Keratinocyte (primary cell): ENCODE measurements around the gene RGMA. TPM values are rescaled to one million over a fixed set of nuclear protein-coding genes. Genes with fewer than 3 reads are reported as not detected.
A peak's percentile ranks its signal among the peaks of the same experiment; 100 is the strongest.

Experiments used
- DNase-seq: peaks from one replicate; pipeline ENCODE4 v3.0.0-alpha.2; 2011; ENCODE audit warnings: low read depth, missing footprints, low spot score
- FAIRE-seq: peaks from 2 replicates; lab custom pipeline; 2011; peaks lifted over from hg19 to GRCh38; lab: Jason Lieb, UNC
- H2AFZ ChIP-seq: 2 replicates; pipeline ENCODE4 v1.6.0; 2012; ENCODE audit warnings: low read length, control low read depth, inconsistent platforms; ENCODE audit not compliant: control insufficient read depth
- H3K27ac ChIP-seq: 2 replicates; pipeline ENCODE4 v1.5.1; 2011; ENCODE audit warnings: low read length; ENCODE audit not compliant: control insufficient read depth, insufficient read depth
- H3K27me3 ChIP-seq: 3 replicates; pipeline ENCODE4 v1.6.0; 2011; ENCODE audit warnings: low read length; ENCODE audit not compliant: control insufficient read depth, insufficient read depth; ENCODE audit errors: extremely low read depth
- H3K36me3 ChIP-seq, 2 experiments: 2 replicates in 1 of 2; 3 replicates in 1 of 2; pipeline ENCODE4 v1.5.1; 2011; ENCODE audit warnings: low read length in 2 of 2, mild to moderate bottlenecking in 1 of 2; ENCODE audit not compliant: control insufficient read depth in 2 of 2, insufficient read depth in 2 of 2; ENCODE audit errors: extremely low read depth in 1 of 2
- H3K4me1 ChIP-seq: 3 replicates; pipeline ENCODE4 v1.5.1; 2011; ENCODE audit warnings: low read length; ENCODE audit not compliant: control insufficient read depth, insufficient read depth; ENCODE audit errors: extremely low read depth
- H3K4me2 ChIP-seq: 3 replicates; pipeline ENCODE4 v1.6.0; 2011; ENCODE audit warnings: low read depth, low read length; ENCODE audit not compliant: control insufficient read depth, insufficient read depth; ENCODE audit errors: extremely low read depth
- H3K4me3 ChIP-seq, 3 experiments: fragments of 200-600 bp in 1 of 3; sonication (generic) in 1 of 3; 2 replicates in 2 of 3; 3 replicates in 1 of 3; pipeline ENCODE4 v1.5.1; 2011 to 2016; ENCODE audit warnings: low read length in 3 of 3, mild to moderate bottlenecking in 3 of 3, control low read depth in 2 of 3, inconsistent platforms in 1 of 3, low read depth in 1 of 3, mixed read lengths in 1 of 3, mixed run types in 1 of 3, moderate library complexity in 1 of 3; ENCODE audit not compliant: control insufficient read depth in 2 of 3, insufficient read depth in 2 of 3; ENCODE audit errors: extremely low read depth in 1 of 3
- H3K79me2 ChIP-seq: 2 replicates; pipeline ENCODE4 v1.6.0; 2012; ENCODE audit warnings: low read length; ENCODE audit not compliant: control insufficient read depth, insufficient read depth
- H3K9ac ChIP-seq: 3 replicates; pipeline ENCODE4 v1.6.0; 2011; ENCODE audit warnings: low read length; ENCODE audit not compliant: control insufficient read depth, insufficient read depth; ENCODE audit errors: extremely low read depth
- H3K9me1 ChIP-seq: 3 replicates; pipeline ENCODE4 v1.6.0; 2011; ENCODE audit warnings: low read length; ENCODE audit not compliant: control insufficient read depth, insufficient read depth; ENCODE audit errors: extremely low read depth
- H3K9me3 ChIP-seq: 2 replicates; pipeline ENCODE4 v1.5.1; 2012; ENCODE audit warnings: low read depth, low read length; ENCODE audit not compliant: control insufficient read depth
- H4K20me1 ChIP-seq: 3 replicates; pipeline ENCODE4 v1.6.0; 2011; ENCODE audit warnings: low read length; ENCODE audit not compliant: control insufficient read depth, insufficient read depth; ENCODE audit errors: extremely low read depth
- EZH2 ChIP-seq: IDR thresholded peaks from one replicate; pipeline ENCODE4 v1.6.1; 2012; ENCODE audit warnings: inconsistent platforms, mild to moderate bottlenecking, low read length, moderate library complexity
- dilution Hi-C: fragments of 300-500 bp; cut with MboI; formaldehyde crosslinking; loops from one replicate; pipeline ENCODE4 v1.7.0; 2020; ENCODE audit warnings: low sequenced_read_pairs; ENCODE audit not compliant: extremely low pct_ligation_motif_present
- polyA plus RNA-seq, 5 experiments: library from polyadenylated mRNA; depleted of rRNA in 3 of 5; stranded (reverse) in 3 of 5; stranded (forward) in 1 of 5; unstranded in 1 of 5; fragments of >200 nt; gene quantifications; 1 replicate in 1 of 5; 2 replicates in 3 of 5; 3 replicates in 1 of 5; pipeline versions ENCODE4 v1.2.1 to v1.2.3, GENCODE V29; 2011 to 2012; ENCODE audit warnings: missing spikeins in 2 of 5, low read depth in 1 of 5, low replicate concordance in 1 of 5
- TF ChIP-seq, protein P1 (sequence below), 3 experiments: IDR thresholded peaks in 1 of 3; conservative IDR thresholded peaks in 1 of 3; optimal IDR thresholded peaks in 1 of 3; 2 replicates in 2 of 3; 3 replicates in 1 of 3; pipeline versions ENCODE3 to v1.5.1; 2011; ENCODE audit warnings: low read length in 3 of 3, mild to moderate bottlenecking in 3 of 3, moderate library complexity in 2 of 3, control low read depth in 1 of 3, inconsistent platforms in 1 of 3; ENCODE audit not compliant: insufficient read depth in 2 of 3; ENCODE audit errors: extremely low read depth in 1 of 3

RGMA gene
- polyA plus RNA-seq, 1 donor (not counting 4 experiments of a cell fraction or from before 2014, with no cell fraction given) = 0.18 TPM

DNA sequence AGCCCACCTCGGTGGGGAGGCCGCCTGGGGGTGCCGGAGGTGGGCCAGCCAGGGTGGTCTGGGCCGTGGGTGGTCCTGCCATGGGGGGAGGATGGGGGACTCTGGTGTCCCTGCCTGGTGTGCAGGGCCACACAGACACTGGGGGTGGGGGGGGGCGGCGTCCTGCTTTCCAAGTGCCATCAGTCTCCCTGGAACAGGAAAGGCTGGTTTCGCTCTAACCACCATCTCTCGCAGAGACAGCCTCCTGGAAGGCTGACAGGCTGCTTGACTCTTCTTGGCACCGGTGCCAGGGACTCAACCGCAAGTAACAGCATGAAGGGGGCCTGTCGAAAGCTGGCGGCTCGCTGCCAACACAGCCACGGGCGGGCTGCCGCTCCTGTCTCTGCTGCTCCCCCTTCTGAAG is 40.3 kb downstream of the RGMA start:
- no peaks in the 10 kb centered on the region for H3K9me3 ChIP-seq
- peaks cover 8% of the 10 kb centered on the region for H3K27me3 ChIP-seq
- DNase-seq (no peak), FAIRE-seq (peak; percentile 46)
- H2AFZ ChIP-seq = no peak overlapping the region
- TF ChIP-seq, protein P1, sequence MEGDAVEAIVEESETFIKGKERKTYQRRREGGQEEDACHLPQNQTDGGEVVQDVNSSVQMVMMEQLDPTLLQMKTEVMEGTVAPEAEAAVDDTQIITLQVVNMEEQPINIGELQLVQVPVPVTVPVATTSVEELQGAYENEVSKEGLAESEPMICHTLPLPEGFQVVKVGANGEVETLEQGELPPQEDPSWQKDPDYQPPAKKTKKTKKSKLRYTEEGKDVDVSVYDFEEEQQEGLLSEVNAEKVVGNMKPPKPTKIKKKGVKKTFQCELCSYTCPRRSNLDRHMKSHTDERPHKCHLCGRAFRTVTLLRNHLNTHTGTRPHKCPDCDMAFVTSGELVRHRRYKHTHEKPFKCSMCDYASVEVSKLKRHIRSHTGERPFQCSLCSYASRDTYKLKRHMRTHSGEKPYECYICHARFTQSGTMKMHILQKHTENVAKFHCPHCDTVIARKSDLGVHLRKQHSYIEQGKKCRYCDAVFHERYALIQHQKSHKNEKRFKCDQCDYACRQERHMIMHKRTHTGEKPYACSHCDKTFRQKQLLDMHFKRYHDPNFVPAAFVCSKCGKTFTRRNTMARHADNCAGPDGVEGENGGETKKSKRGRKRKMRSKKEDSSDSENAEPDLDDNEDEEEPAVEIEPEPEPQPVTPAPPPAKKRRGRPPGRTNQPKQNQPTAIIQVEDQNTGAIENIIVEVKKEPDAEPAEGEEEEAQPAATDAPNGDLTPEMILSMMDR (optimal IDR thresholded peaks at IDR 0.05 in 1 of 3, IDR thresholded peaks at IDR 0.05 in 1 of 3, conservative IDR thresholded peaks at IDR 0.05 in 1 of 3; ENCODE audit: extremely low read depth in 1 of 3, insufficient read depth in 2 of 3, low read length in 3 of 3) = no peak
- no peak for TF ChIP-seq EZH2
- peak overlapping the region; percentile 3 for H3K4me2 ChIP-seq
- dilution Hi-C loops = no loop called here
- H3K9ac ChIP-seq = no peak overlapping the region
- no peaks in the 10 kb centered on the region for H4K20me1 ChIP-seq
- no peak overlapping the region for H3K27ac ChIP-seq
- no peaks in the 10 kb centered on the region for H3K36me3 ChIP-seq
- no peaks in the 10 kb centered on the region for H3K9me1 ChIP-seq
- no peak overlapping the region for H3K4me3 ChIP-seq
- H3K79me2 ChIP-seq = no peaks in the 10 kb centered on the region
- H3K4me1 ChIP-seq = peaks cover 6% of the 10 kb centered on the region

DNA sequence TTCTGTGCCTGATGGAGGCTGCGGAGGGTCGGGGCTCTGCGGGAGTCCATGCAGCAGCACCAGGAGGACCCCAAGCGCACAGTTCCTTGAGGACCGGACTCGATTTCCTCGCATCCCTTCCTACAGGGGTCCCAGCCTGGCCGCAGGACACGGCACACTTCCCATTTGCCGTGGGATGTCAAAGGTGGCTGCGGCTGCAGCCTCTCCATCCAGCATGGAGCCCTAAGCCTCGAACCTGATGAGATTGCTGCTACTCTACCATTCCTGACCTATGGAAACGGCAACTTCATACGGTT is 40.6 kb downstream of the RGMA start:
- H3K4me2 ChIP-seq = no peak overlapping the region
- TF ChIP-seq, protein P1 (optimal IDR thresholded peaks at IDR 0.05 in 1 of 3, IDR thresholded peaks at IDR 0.05 in 1 of 3, conservative IDR thresholded peaks at IDR 0.05 in 1 of 3; ENCODE audit: extremely low read depth in 1 of 3, insufficient read depth in 2 of 3, low read length in 3 of 3) = no peak
- no peak for TF ChIP-seq EZH2
- no peaks in the 10 kb centered on the region for H4K20me1 ChIP-seq
- DNase-seq = no peak
- H3K9me3 ChIP-seq = no peaks in the 10 kb centered on the region
- H3K79me2 ChIP-seq = no peaks in the 10 kb centered on the region
- dilution Hi-C loops = no loop called here
- H3K4me3 ChIP-seq = no peak overlapping the region
- FAIRE-seq = no peak
- no peaks in the 10 kb centered on the region for H3K36me3 ChIP-seq
- no peak overlapping the region for H3K9ac ChIP-seq
- H3K9me1 ChIP-seq = no peaks in the 10 kb centered on the region
- no peak overlapping the region for H3K27ac ChIP-seq
- H2AFZ ChIP-seq = no peak overlapping the region
- H3K4me1 ChIP-seq = peaks cover 6% of the 10 kb centered on the region
- H3K27me3 ChIP-seq = peaks cover 8% of the 10 kb centered on the region
